Fibroblast of lung (primary cell): ENCODE measurements around the gene MKRN3.

Experiments used
- EZH2 ChIP-seq: IDR thresholded peaks from 2 replicates; pipeline ENCODE4 v1.5.1; 2012; ENCODE audit warnings: low read length, control low read depth, mild to moderate bottlenecking; ENCODE audit errors: missing control alignments
- TF ChIP-seq, protein P1 (sequence below), 2 donors: IDR thresholded peaks in 1 of 2; conservative IDR thresholded peaks in 1 of 2; 1 replicate in 1 of 2; 2 replicates in 1 of 2; pipeline ENCODE4 v1.5.1; 2011 to 2012; ENCODE audit warnings: low read length in 2 of 2, control low read depth in 1 of 2, inconsistent platforms in 1 of 2, low read depth in 1 of 2, mild to moderate bottlenecking in 1 of 2

DNA sequence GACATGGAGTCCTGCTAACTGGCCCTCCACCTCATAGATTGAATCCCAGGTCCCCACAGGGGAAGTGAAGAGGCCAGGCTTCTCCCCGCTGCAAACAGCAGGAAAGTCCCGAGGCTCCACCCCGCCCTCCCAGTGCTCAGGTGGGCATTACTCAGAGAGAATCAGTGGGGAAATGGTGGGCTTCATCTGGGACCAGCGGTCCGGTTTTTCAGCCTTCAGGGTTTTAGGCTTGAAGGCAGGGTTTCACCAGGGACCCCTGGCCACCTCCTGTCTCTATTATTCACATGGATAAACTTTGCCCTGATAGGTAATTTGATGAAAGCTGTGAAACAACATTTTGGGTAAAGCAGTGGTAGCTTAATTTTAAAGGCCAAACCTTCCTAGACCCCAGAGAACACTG lies 31.3 kb downstream of the MKRN3 start:
- TF ChIP-seq, protein P1, sequence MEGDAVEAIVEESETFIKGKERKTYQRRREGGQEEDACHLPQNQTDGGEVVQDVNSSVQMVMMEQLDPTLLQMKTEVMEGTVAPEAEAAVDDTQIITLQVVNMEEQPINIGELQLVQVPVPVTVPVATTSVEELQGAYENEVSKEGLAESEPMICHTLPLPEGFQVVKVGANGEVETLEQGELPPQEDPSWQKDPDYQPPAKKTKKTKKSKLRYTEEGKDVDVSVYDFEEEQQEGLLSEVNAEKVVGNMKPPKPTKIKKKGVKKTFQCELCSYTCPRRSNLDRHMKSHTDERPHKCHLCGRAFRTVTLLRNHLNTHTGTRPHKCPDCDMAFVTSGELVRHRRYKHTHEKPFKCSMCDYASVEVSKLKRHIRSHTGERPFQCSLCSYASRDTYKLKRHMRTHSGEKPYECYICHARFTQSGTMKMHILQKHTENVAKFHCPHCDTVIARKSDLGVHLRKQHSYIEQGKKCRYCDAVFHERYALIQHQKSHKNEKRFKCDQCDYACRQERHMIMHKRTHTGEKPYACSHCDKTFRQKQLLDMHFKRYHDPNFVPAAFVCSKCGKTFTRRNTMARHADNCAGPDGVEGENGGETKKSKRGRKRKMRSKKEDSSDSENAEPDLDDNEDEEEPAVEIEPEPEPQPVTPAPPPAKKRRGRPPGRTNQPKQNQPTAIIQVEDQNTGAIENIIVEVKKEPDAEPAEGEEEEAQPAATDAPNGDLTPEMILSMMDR (conservative IDR thresholded peaks at IDR 0.05 in 1 of 2, IDR thresholded peaks at IDR 0.05 in 1 of 2; ENCODE audit: low read depth in 1 of 2, low read length in 2 of 2): no peak
- no peak for TF ChIP-seq EZH2
